GM12878 (cell line): Measurements from ENCODE around the gene PPP3CA. TPM values are rescaled to one million over a fixed set of nuclear protein-coding genes. Genes with fewer than 3 reads are reported as not detected.
A peak's percentile ranks its signal among the peaks of the same experiment; 100 is the strongest.

Experiments
- CBFB ChIP-seq: IDR thresholded peaks from 2 replicates; pipeline ENCODE4 v1.6.1; 2016; ENCODE audit warnings: antibody characterized with exemption, low read depth
- CBX3 ChIP-seq: fragments of 200-600 bp; sonication (generic); IDR thresholded peaks from 2 replicates; pipeline ENCODE4 v1.6.1; 2016; ENCODE audit warnings: low read depth, borderline replicate concordance
- CHD1 ChIP-seq: IDR thresholded peaks from 2 replicates; pipeline ENCODE4 v1.6.1; 2012; ENCODE audit warnings: low read depth, low read length, improper control_type of control experiment
- MTA2 ChIP-seq: fragments of 450-650 bp; IDR thresholded peaks from 2 replicates; pipeline ENCODE4 v1.6.1; 2016; ENCODE audit warnings: low read depth, mild to moderate bottlenecking, moderate library complexity
- NFXL1 ChIP-seq: fragments of 450-650 bp; IDR thresholded peaks from 2 replicates; pipeline ENCODE4 v1.6.1; 2017; ENCODE audit warnings: antibody characterized with exemption, mild to moderate bottlenecking, borderline replicate concordance
- NR2F1 ChIP-seq: fragments of 450-650 bp; conservative IDR thresholded peaks from 2 replicates; pipeline ENCODE4 v1.6.1; 2017; ENCODE audit warnings: mild to moderate bottlenecking
- STAT3 ChIP-seq: IDR thresholded peaks from 2 replicates; pipeline ENCODE4 v1.6.1; 2011; ENCODE audit warnings: low read depth, low read length, improper control_type of control experiment
- WRNIP1 ChIP-seq: IDR thresholded peaks from 2 replicates; pipeline ENCODE4 v1.6.1; 2011; ENCODE audit warnings: low read depth, low read length, improper control_type of control experiment, borderline replicate concordance
- polyA plus RNA-seq, 11 experiments: library from polyadenylated mRNA; depleted of rRNA in 4 of 11; unstranded in 6 of 11; stranded (reverse) in 5 of 11; fragments of >200 nt; fragmentation: Nextera tagmentation in 4 of 11; fragmentation: Illumina TruSeq in 1 of 11; extraction: Ambion mirVana in 4 of 11; extraction: Trizol in 1 of 11; gene quantifications; 1 replicate in 1 of 11; 2 replicates in 10 of 11; pipeline versions ENCODE4 v1.2.1 to v1.2.3, GENCODE V29; 2011 to 2016; ENCODE audit warnings: inconsistent platforms in 2 of 11, missing spikeins in 2 of 11, low read depth in 1 of 11
- total RNA-seq, 4 experiments: library from RNA; depleted of rRNA in 3 of 4; stranded (reverse); fragments of >200 nt in 3 of 4; fragmentation: Illumina TruSeq in 1 of 4; extraction: Trizol in 1 of 4; gene quantifications; 2 replicates each; pipeline versions ENCODE4 v1.2.1 to v1.2.3, GENCODE V29; 2013 to 2021
- TF ChIP-seq, protein P1 (sequence below): IDR thresholded peaks from 2 replicates; pipeline ENCODE4 v1.6.1; 2012; ENCODE audit warnings: mild to moderate bottlenecking, low read depth, low read length
- TF ChIP-seq, protein P2 (sequence below), 3 experiments: IDR thresholded peaks in 2 of 3; conservative IDR thresholded peaks in 1 of 3; 2 replicates each; pipeline ENCODE4 v1.5.1; 2011; ENCODE audit warnings: low read depth in 3 of 3, low read length in 3 of 3, mild to moderate bottlenecking in 3 of 3, control low read depth in 2 of 3, moderate library complexity in 2 of 3, inconsistent platforms in 1 of 3, mixed read lengths in 1 of 3; ENCODE audit not compliant: control insufficient read depth in 2 of 3, insufficient read depth in 1 of 3; ENCODE audit errors: extremely low read depth in 1 of 3
- TF ChIP-seq, protein P3 (sequence below): IDR thresholded peaks from 2 replicates; pipeline ENCODE4 v1.6.1; 2011; ENCODE audit warnings: low read depth, mild to moderate bottlenecking, low read length, moderate library complexity, borderline replicate concordance; ENCODE audit errors: extremely low read depth

The PPP3CA gene
- total and polyA plus RNA-seq, 10 of the 15 experiments (the other 5 are each of a cell fraction or from before 2014, with no cell fraction given) = 0.33 to 9.0 (median 1.0) TPM

DNA sequence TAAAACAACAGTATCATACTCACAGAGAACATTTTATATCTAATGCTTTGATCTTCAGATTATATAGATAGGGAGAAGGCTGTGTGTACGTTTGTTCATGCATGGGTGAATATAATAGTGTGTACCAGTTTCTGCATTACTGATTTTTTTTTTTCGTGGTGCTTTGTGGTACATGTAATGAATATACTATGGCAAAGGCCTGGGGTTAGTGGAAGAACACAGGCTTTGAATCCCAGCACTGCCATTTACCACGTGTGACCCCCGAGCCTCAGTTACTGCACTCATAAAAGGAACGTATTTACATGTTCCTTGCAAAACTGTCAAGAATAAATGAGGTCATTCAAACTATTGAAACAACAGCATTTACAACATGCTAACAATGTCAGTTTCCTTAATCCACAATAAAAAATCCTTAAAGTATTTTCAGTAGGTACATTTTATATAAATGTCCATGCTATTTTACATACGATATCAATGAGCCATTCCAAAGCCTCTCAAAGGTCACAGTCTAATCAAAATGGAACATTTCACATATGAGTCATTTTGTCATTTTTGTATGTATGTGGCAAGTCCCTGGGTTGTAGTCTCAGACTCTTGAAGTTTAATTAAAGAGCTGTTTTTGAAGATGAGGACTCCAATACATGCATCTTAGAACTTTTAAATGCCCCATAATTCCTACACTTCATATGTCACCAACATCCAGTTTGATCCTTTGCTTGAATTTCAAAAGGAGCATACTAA is 242.8 kb downstream of the PPP3CA start (continued):
- TF ChIP-seq, protein P1, sequence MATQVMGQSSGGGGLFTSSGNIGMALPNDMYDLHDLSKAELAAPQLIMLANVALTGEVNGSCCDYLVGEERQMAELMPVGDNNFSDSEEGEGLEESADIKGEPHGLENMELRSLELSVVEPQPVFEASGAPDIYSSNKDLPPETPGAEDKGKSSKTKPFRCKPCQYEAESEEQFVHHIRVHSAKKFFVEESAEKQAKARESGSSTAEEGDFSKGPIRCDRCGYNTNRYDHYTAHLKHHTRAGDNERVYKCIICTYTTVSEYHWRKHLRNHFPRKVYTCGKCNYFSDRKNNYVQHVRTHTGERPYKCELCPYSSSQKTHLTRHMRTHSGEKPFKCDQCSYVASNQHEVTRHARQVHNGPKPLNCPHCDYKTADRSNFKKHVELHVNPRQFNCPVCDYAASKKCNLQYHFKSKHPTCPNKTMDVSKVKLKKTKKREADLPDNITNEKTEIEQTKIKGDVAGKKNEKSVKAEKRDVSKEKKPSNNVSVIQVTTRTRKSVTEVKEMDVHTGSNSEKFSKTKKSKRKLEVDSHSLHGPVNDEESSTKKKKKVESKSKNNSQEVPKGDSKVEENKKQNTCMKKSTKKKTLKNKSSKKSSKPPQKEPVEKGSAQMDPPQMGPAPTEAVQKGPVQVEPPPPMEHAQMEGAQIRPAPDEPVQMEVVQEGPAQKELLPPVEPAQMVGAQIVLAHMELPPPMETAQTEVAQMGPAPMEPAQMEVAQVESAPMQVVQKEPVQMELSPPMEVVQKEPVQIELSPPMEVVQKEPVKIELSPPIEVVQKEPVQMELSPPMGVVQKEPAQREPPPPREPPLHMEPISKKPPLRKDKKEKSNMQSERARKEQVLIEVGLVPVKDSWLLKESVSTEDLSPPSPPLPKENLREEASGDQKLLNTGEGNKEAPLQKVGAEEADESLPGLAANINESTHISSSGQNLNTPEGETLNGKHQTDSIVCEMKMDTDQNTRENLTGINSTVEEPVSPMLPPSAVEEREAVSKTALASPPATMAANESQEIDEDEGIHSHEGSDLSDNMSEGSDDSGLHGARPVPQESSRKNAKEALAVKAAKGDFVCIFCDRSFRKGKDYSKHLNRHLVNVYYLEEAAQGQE = no peak
- TF ChIP-seq NR2F1 (0 out of 2 replicates have a peak, but pooled peaks have one; percentile 32), STAT3 (no peak), WRNIP1 (no peak), CHD1 (no peak), CBFB (no peak), MTA2 (peak; percentile 30; the same call in 1 of the 2 replicates), NFXL1 (no peak), CBX3 (no peak)
- TF ChIP-seq, protein P2, sequence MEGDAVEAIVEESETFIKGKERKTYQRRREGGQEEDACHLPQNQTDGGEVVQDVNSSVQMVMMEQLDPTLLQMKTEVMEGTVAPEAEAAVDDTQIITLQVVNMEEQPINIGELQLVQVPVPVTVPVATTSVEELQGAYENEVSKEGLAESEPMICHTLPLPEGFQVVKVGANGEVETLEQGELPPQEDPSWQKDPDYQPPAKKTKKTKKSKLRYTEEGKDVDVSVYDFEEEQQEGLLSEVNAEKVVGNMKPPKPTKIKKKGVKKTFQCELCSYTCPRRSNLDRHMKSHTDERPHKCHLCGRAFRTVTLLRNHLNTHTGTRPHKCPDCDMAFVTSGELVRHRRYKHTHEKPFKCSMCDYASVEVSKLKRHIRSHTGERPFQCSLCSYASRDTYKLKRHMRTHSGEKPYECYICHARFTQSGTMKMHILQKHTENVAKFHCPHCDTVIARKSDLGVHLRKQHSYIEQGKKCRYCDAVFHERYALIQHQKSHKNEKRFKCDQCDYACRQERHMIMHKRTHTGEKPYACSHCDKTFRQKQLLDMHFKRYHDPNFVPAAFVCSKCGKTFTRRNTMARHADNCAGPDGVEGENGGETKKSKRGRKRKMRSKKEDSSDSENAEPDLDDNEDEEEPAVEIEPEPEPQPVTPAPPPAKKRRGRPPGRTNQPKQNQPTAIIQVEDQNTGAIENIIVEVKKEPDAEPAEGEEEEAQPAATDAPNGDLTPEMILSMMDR (IDR thresholded peaks at IDR 0.05 in 2 of 3, conservative IDR thresholded peaks at IDR 0.05 in 1 of 3; ENCODE audit: control insufficient read depth in 2 of 3, extremely low read depth in 1 of 3, insufficient read depth in 1 of 3, low read depth in 3 of 3, low read length in 3 of 3) = no peak
- TF ChIP-seq, protein P3, sequence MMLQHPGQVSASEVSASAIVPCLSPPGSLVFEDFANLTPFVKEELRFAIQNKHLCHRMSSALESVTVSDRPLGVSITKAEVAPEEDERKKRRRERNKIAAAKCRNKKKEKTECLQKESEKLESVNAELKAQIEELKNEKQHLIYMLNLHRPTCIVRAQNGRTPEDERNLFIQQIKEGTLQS = no peak
